CD14-positive monocyte (primary cell): ENCODE data around the gene KAZALD1. TPM values are rescaled to one million over a fixed set of nuclear protein-coding genes. Genes with fewer than 3 reads are reported as not detected.

ENCODE experiments used
- DNase-seq, 3 donors: peaks; one replicate each; pipeline ENCODE4 v3.0.0-alpha.2; 2011 to 2022
- H2AFZ ChIP-seq: 2 replicates; pipeline ENCODE4 v1.6.0; 2012; ENCODE audit warnings: mild to moderate bottlenecking, low read depth, low read length, inconsistent platforms; ENCODE audit not compliant: insufficient read depth, poor library complexity, severe bottlenecking
- H3K27ac ChIP-seq, 2 donors: 1 replicate in 1 of 2; 2 replicates in 1 of 2; pipeline ENCODE4 v1.5.1; 2012 to 2013; ENCODE audit warnings: low read length in 2 of 2, control low read depth in 1 of 2, inconsistent platforms in 1 of 2, low read depth in 1 of 2, mild to moderate bottlenecking in 1 of 2
- H3K27me3 ChIP-seq, 2 donors: one replicate each; pipeline versions ENCODE4 v1.6.0 to v1.6.1; 2011 to 2013; ENCODE audit warnings: low read length in 2 of 2; ENCODE audit not compliant: control insufficient read depth in 2 of 2, insufficient read depth in 2 of 2
- H3K36me3 ChIP-seq, 2 donors: replicated peaks in 1 of 2; 1 replicate in 1 of 2; 2 replicates in 1 of 2; pipeline versions ENCODE4 v1.5.1 to v1.6.1; 2012 to 2013; ENCODE audit warnings: low read length in 2 of 2, control low read depth in 1 of 2, inconsistent platforms in 1 of 2, mild to moderate bottlenecking in 1 of 2; ENCODE audit not compliant: insufficient read depth in 2 of 2, control insufficient read depth in 1 of 2
- H3K4me1 ChIP-seq, 2 donors: 1 replicate in 1 of 2; 2 replicates in 1 of 2; pipeline versions ENCODE4 v1.5.1 to v1.6.1; 2012 to 2013; ENCODE audit warnings: low read length in 2 of 2, control low read depth in 1 of 2, inconsistent platforms in 1 of 2, mild to moderate bottlenecking in 1 of 2, moderate library complexity in 1 of 2; ENCODE audit not compliant: insufficient read depth in 2 of 2, control insufficient read depth in 1 of 2
- H3K4me2 ChIP-seq: replicated peaks from 2 replicates; pipeline ENCODE3; 2012; ENCODE audit warnings: low read length, moderate library complexity, mild to moderate bottlenecking; ENCODE audit not compliant: poor library complexity, severe bottlenecking; ENCODE audit errors: extremely low read depth
- H3K4me3 ChIP-seq, 3 experiments: fragments of 200-600 bp in 1 of 3; sonication (generic) in 1 of 3; replicated peaks in 1 of 3; 1 replicate in 2 of 3; 2 replicates in 1 of 3; pipeline ENCODE4 v1.5.1; 2011 to 2013; ENCODE audit warnings: low read length in 3 of 3, mild to moderate bottlenecking in 3 of 3, control low read depth in 2 of 3, low read depth in 2 of 3, inconsistent platforms in 1 of 3, moderate library complexity in 1 of 3
- H3K79me2 ChIP-seq: 2 replicates; pipeline ENCODE4 v1.6.0; 2012; ENCODE audit warnings: mild to moderate bottlenecking, control low read depth, inconsistent platforms, low read length, moderate library complexity; ENCODE audit not compliant: insufficient read depth
- H3K9ac ChIP-seq: 2 replicates; pipeline ENCODE4 v1.6.0; 2017; ENCODE audit warnings: low read length, mild to moderate bottlenecking; ENCODE audit not compliant: insufficient read depth, poor library complexity, severe bottlenecking
- H3K9me3 ChIP-seq, 2 donors: replicated peaks in 1 of 2; 1 replicate in 1 of 2; 2 replicates in 1 of 2; pipeline versions ENCODE4 v1.5.1 to v1.6.1; 2012 to 2013; ENCODE audit warnings: low read length in 2 of 2, control low read depth in 1 of 2; ENCODE audit not compliant: control insufficient read depth in 1 of 2, insufficient read depth in 1 of 2
- H4K20me1 ChIP-seq: 2 replicates; pipeline ENCODE4 v1.6.0; 2012; ENCODE audit warnings: mild to moderate bottlenecking, low read length, control low read depth, moderate library complexity; ENCODE audit not compliant: insufficient read depth
- H3K27ac Mint-ChIP-seq, 7 donors: one replicate each; pipeline ENCODE4 v1.8.0; 2020; ENCODE audit warnings: mild to moderate bottlenecking in 7 of 7, mixed read lengths in 7 of 7, moderate library complexity in 6 of 7, inconsistent platforms in 2 of 7
- H3K27me3 Mint-ChIP-seq, 3 donors: one replicate each; pipeline ENCODE4 v1.8.0; 2021 to 2022; ENCODE audit warnings: low read depth in 3 of 3, mild to moderate bottlenecking in 3 of 3, mixed read lengths in 3 of 3, moderate library complexity in 3 of 3, inconsistent platforms in 1 of 3
- H3K36me3 Mint-ChIP-seq, 2 donors: one replicate each; pipeline ENCODE4 v1.8.0; 2020; ENCODE audit warnings: mixed read lengths in 2 of 2, inconsistent platforms in 1 of 2, mild to moderate bottlenecking in 1 of 2
- H3K4me1 Mint-ChIP-seq: one replicate; pipeline ENCODE4 v1.8.0; 2020; ENCODE audit warnings: mild to moderate bottlenecking, mixed read lengths
- H3K4me3 Mint-ChIP-seq, 2 donors: one replicate each; pipeline ENCODE4 v1.8.0; 2020; ENCODE audit warnings: mild to moderate bottlenecking in 2 of 2, mixed read lengths in 2 of 2, moderate library complexity in 1 of 2
- H3K9me3 Mint-ChIP-seq, 7 donors: one replicate each; pipeline ENCODE4 v1.8.0; 2020 to 2022; ENCODE audit warnings: mixed read lengths in 7 of 7, mild to moderate bottlenecking in 6 of 7, moderate library complexity in 6 of 7, inconsistent platforms in 2 of 7
- CTCF ChIP-seq: fragments of 200-600 bp; IDR thresholded peaks from one replicate; pipeline ENCODE4 v1.8.0; 2022; ENCODE audit warnings: antibody characterized with exemption, mild to moderate bottlenecking
- WGBS: methylation state at CpG from one replicate; pipeline ENCODE4 v1.1.5; 2013; ENCODE audit warnings: missing lambda C conversion rate; ENCODE audit not compliant: insufficient coverage; 5-methylcytosine and 5-hydroxymethylcytosine counted together
- intact Hi-C, 2 donors: fragments of 100-400 bp; cut with micrococcal nuclease; formaldehyde crosslinking; loops; one replicate each; pipeline versions ENCODE4 v1.15.0 to v1.15.1; 2023
- polyA plus RNA-seq, 3 donors: library from polyadenylated mRNA; depleted of rRNA in 1 of 3; unstranded in 2 of 3; stranded (reverse) in 1 of 3; fragments of 300-500 nt in 2 of 3; fragments of >200 nt in 1 of 3; fragmentation: Illumina TruSeq in 2 of 3; gene quantifications; 1 replicate in 2 of 3; 2 replicates in 1 of 3; pipeline ENCODE4 v1.2.3, GENCODE V29; 2012 to 2021

The KAZALD1 gene
- polyA plus RNA-seq, 3 donors, result 0.15 to 6.6 (median 0.53) TPM

GRCh38 chr10:101015582-101015973, 46.2 kb upstream of the KAZALD1 start:
- no peaks in the 10 kb centered on the region for H3K36me3 ChIP-seq
- Mint-ChIP-seq H3K27me3 (peaks cover 21 to 38% (median 27%) of the 10 kb centered on the region in 3 donors), H3K9me3 (peaks cover 0 to 3% (median 2%) of the 10 kb centered on the region in 7 donors), H3K4me1 (peaks cover 41% of the 10 kb centered on the region), H3K4me3 (no peak overlapping the region), H3K36me3 (no peaks in the 10 kb centered on the region), H3K27ac (peak overlapping the region in 1 of 7 donors; percentile 2)
- no peaks in the 10 kb centered on the region for H3K9me3 ChIP-seq
- H3K4me1 ChIP-seq, result peaks cover 27 to 28% of the 10 kb centered on the region in 2 donors
- no peak overlapping the region for H3K4me2 ChIP-seq
- no peak for TF ChIP-seq CTCF
- no peak overlapping the region for H2AFZ ChIP-seq
- H3K9ac ChIP-seq, result no peak overlapping the region
- no peaks in the 10 kb centered on the region for H3K79me2 ChIP-seq
- intact Hi-C loops, result no loop called here
- 95% methylated on average over 5 of the region's 8 CpGs for WGBS
- H3K27ac ChIP-seq, result no peak overlapping the region
- DNase-seq, result no peak
- no peak overlapping the region for H3K4me3 ChIP-seq
- H3K27me3 ChIP-seq, result peaks cover 0 to 5% of the 10 kb centered on the region in 2 donors
- no peaks in the 10 kb centered on the region for H4K20me1 ChIP-seq

- Mint-ChIP-seq H3K27me3 (peaks cover 21 to 38% (median 28%) of the 10 kb centered on the region in 3 donors), H3K4me1 (peaks cover 45% of the 10 kb centered on the region), H3K9me3 (peaks cover 0 to 3% (median 2%) of the 10 kb centered on the region in 7 donors), H3K36me3 (no peaks in the 10 kb centered on the region), H3K27ac (no peak overlapping the region), H3K4me3 (peak overlapping the region in 1 of 2 donors; percentile 42)
- Histone ChIP-seq H3K36me3 (no peaks in the 10 kb centered on the region), H3K9me3 (no peaks in the 10 kb centered on the region), H3K9ac (no peak overlapping the region), H3K27me3 (peaks cover 0 to 5% of the 10 kb centered on the region in 2 donors), H2AFZ (no peak overlapping the region), H3K4me3 (no peak overlapping the region), H3K4me2 (no peak overlapping the region), H3K79me2 (no peaks in the 10 kb centered on the region), H3K4me1 (peaks cover 27 to 31% of the 10 kb centered on the region in 2 donors), H4K20me1 (no peaks in the 10 kb centered on the region), H3K27ac (no peak overlapping the region)
- 89% methylated on average over 5 of the region's 5 CpGs for WGBS
- DNase-seq, result no peak
- no peak for TF ChIP-seq CTCF
- intact Hi-C loops, result no loop called here
These were observed 45.0 kb upstream of the KAZALD1 start for GRCh38 chr10:101016814-101017213.
